Measurements from ENCODE around the gene CNN3. TPM values are rescaled to one million over a fixed set of nuclear protein-coding genes. Genes with fewer than 3 reads are reported as not detected.

Gene CNN3
- total RNA-seq, 1 experiment from 2014 or later, result 129 TPM

DNA sequence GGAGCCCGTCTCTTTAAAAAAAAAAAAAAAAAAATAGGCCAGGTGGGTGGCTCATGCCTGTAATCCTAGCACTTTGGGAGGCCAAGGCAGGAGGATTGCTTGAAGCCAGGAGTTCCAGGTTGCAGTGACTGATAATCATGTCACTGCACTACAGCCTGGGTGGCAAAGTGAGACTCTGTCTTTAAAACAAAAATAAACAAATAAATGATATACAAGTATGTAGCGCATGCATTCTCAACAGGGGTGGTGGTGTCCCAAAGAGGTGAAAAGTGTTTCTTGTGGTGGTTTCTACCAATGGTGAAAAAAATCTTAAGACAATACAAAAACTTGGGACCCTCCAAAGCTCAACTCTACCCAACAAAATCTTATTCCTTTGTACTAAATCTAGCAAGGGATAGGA lies 17.9 kb downstream of the CNN3 start:
- no peaks in the 10 kb centered on the region for H3K27me3 ChIP-seq
- DNase-seq, result no peak
- H3K36me3 ChIP-seq, result peaks cover 39% of the 10 kb centered on the region
- no peaks in the 10 kb centered on the region for H3K9me3 ChIP-seq
- H3K4me3 ChIP-seq, result no peak overlapping the region

DNA sequence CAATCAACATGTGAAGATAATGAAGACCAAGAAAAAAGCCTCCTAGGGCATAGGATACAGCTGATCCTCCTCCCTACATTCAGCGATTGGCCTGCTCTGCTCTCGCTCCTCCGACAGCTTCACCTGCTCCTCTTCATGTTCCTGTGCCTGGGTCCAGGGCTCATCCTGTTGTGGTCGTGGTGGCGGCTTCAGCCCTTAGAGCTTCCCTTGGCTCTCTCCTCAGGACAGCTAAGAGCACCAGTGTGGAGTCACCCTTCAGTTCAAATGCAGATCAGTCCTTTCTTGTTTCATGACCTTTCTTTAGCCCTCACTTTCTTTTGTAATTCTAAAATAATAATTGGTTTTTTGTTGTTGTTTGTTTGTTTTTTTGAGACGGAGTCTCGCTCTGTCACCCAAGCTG lies 18.7 kb downstream of the CNN3 start:
- Histone ChIP-seq H3K27me3 (no peaks in the 10 kb centered on the region), H3K36me3 (peaks cover 45% of the 10 kb centered on the region), H3K9me3 (no peaks in the 10 kb centered on the region), H3K4me3 (no peak overlapping the region)
- DNase-seq, result no peak

DNA sequence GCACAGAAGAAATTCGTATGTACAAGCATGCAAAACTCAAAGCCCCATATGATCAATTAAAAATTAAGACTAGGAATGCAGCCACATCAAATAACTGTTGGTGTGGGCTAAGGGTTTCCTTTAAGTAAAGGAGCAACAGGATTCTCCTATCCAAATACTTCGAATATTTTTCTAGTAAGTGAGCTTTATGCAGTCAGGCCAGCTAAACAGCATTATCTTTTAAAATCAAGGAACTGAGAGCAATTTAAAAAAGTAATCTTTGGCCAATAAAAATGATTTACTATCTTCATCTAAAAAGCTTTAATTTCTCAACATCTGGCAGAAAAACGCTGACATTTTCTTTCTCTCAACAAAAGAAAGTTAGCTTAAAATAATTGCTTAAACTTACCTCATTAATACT lies 19.8 kb downstream of the CNN3 start:
- no peak for DNase-seq
- Histone ChIP-seq H3K36me3 (peaks cover 50% of the 10 kb centered on the region), H3K9me3 (no peaks in the 10 kb centered on the region), H3K4me3 (no peak overlapping the region), H3K27me3 (no peaks in the 10 kb centered on the region)

DNA sequence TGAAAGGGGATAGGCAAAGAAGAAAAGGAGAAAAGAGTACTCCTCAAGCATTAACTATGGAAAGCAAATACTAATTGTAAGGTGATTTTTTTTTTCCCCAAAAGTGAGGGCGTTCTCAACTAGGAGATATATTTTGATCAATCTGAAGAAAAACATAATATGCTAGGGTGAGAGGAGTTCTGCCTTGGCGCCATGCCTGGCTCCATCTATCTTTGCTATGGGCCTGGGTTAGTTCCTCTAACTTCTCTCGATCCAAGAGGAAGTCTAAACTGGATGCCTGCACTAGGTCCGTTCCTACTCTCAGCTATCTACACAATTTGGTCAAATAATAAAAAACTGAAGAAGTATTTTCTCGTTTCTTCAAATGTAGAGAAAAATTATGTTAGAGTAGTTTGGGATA lies 20.5 kb downstream of the CNN3 start:
- H3K9me3 ChIP-seq, result no peaks in the 10 kb centered on the region
- DNase-seq, result no peak
- H3K4me3 ChIP-seq, result no peak overlapping the region
- H3K27me3 ChIP-seq, result no peaks in the 10 kb centered on the region
- peaks cover 55% of the 10 kb centered on the region for H3K36me3 ChIP-seq

DNA sequence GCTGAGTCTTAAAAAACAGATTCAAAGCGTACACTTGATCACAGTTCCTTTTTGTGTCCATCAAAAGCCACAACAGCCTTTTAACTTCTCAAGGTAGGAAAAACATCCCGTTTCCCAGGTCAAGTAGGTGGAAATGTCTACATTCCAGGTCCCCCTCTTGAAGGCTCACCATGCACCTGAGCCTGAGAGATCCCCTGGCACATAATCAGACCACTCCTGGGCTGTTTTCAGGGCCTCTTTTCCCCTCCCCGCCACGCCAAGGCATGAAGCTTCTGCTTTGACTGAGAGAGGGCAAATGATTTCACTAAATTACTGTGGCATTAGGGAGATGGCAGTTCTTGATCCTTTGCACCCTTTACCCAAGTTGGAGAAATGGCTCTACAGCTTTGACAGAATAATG lies 21.7 kb downstream of the CNN3 start:
- DNase-seq, result no peak
- Histone ChIP-seq H3K27me3 (no peaks in the 10 kb centered on the region), H3K36me3 (peaks cover 54% of the 10 kb centered on the region), H3K9me3 (no peaks in the 10 kb centered on the region), H3K4me3 (no peak overlapping the region)

DNA sequence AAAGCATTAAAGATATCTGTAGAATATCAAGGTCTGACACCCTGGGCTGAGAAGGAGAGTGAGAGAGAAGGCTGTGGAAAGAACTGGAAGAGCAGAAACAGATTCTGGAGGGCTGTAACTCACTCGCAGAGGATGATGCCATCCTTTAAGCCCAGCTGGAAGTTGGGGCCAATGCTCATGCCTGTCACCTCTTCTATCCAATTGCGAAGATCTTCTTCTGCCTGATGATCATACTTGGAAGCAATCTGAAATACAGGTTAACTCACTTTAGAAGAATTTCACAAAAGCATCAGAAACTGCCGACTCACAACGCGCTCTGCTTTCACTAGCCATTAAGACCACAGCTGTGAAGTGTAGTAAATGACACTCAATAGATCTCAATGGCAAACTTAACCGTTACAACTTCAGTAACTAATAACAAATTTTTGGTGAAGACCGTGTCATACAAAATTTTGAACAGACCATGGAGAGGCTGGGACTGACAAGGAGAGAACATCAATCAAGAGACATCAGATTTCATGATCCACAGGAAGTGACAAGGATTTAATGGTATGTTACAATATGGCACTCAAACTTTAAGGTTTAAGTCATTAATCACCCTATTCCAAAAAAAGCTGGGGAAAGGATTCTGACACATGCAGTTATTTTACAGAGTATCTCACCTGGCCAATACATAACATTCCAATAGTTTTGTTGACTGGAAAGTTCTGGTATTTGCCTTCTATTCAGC lies 23.5 kb downstream of the CNN3 start:
- peak; percentile 4 for DNase-seq
- H3K36me3 ChIP-seq, result peaks cover 60% of the 10 kb centered on the region
- H3K4me3 ChIP-seq, result no peak overlapping the region
- no peaks in the 10 kb centered on the region for H3K27me3 ChIP-seq
- no peaks in the 10 kb centered on the region for H3K9me3 ChIP-seq

DNA sequence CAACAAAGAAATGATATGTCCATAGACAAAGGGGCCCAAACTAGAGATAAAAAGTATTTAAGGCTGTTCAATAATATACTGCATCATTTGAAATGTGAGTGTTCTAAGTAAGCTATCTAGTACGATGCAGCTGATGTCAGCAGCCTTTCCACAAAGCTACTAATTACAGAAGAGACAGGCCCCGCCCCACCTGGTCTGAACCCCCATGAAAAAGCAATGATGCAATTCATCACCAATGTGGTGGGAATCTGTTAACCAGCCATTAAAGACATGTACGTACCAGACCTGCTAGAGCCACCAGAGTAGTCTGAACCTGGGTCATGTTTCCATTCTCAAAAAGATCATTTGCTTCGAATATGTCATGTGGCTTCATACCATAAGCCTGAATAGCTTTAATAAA lies 25.1 kb downstream of the CNN3 start:
- Histone ChIP-seq H3K4me3 (no peak overlapping the region), H3K36me3 (peaks cover 64% of the 10 kb centered on the region), H3K9me3 (no peaks in the 10 kb centered on the region), H3K27me3 (no peaks in the 10 kb centered on the region)
- no peak for DNase-seq

DNA sequence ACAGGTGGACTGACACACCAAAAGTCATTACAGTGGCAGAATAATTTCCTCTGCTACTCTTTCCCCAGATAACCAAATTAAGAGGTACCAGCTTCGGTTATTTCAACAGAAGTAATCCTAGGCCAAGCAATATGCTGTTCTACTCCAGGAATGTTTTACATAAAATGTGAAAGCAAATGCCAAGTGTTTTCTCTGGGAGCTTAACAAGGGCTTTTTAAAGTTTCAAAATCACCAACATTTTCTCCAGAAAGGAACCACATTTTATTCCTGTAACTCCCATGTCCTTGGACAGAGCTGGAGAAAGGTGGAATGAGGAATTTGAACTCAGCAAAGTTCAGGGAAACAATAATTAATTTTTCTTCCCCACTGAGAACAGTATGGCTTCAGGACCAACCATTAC lies 27.2 kb downstream of the CNN3 start:
- H3K4me3 ChIP-seq, result no peak overlapping the region
- H3K36me3 ChIP-seq, result peaks cover 80% of the 10 kb centered on the region
- no peaks in the 10 kb centered on the region for H3K9me3 ChIP-seq
- H3K27me3 ChIP-seq, result no peaks in the 10 kb centered on the region
- no peak for DNase-seq

DNA sequence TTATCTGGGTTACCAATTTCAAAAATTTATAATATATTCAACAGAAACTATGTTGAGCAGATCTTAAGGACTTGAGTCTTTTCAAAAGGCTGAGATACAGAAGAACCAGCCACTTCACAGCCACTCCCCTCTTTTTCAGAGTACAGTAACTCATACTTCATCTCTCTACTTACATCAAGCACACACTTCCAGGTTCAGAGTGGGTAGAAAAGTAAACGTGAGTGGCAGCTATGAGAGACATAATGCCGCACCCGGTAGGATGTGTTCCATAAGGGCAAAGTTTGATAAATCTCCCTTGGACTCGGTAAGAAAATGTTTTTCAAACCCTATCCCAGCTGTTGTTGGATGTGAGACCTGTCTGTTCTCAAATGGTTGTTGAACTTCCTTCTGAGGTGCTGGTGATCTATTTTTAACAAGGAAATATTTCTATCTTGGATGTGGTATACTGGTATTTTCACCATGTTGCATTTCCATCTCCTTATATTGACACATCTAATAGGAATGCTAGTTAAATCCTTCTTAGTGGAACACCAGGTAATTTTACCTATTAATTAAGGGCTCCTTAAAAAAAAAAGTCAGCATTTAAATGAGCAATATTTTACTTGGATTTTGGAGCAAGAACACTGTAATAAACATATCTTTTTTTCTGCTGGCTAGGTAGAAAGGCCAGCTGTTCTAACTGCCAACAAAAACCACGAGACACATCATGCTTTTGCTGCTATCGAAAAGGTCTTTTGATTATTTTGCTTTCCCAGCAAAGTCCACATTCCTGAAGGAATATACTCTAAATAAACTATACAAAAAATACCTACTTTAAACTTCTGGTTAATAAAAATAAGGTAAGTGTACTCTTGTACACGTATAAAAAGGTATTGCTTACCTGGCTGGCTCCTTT lies 28.2 kb downstream of the CNN3 start:
- no peaks in the 10 kb centered on the region for H3K27me3 ChIP-seq
- H3K36me3 ChIP-seq, result peaks cover 83% of the 10 kb centered on the region
- DNase-seq, result no peak
- no peak overlapping the region for H3K4me3 ChIP-seq
- no peaks in the 10 kb centered on the region for H3K9me3 ChIP-seq

DNA sequence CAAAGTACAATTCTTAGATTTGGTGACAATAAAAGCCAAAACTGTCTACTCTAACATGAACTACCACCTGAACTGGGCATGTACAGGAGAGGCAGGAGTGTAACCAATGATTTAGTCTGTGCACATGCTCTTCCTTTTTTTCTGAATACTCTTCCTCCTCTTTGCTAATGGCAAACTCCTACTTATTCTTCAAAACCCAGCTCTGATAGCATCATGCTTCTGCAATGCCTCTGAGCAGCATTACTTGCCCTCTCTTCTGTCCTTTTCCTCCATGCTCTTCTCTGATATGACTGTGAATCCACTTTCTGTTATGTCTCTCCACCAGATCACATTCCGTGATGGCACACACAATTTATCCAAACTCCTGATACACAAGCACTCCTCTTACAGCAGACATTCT lies 31.4 kb downstream of the CNN3 start:
- peaks cover 70% of the 10 kb centered on the region for H3K36me3 ChIP-seq
- H3K9me3 ChIP-seq, result no peaks in the 10 kb centered on the region
- no peaks in the 10 kb centered on the region for H3K27me3 ChIP-seq
- no peak for DNase-seq
- H3K4me3 ChIP-seq, result no peak overlapping the region

DNA sequence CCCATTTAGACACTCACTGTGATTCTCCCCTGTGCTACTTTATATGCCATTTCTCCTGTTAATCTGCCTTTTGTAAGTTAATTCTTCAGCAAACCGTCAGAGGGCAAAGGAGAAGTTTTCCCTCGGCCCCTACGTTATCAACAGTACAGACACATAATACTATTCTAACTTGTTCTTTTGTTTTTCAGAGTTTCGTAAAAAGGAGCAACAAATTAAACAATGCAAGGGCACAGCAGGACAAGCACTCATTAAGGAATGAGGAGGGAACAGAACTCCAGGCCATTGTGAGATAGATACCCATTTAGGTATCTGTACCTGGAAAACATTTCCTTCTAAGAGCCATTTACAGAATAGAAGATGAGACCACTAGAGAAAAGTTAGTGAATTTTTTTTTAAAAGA lies 32.3 kb downstream of the CNN3 start:
- Histone ChIP-seq H3K36me3 (peaks cover 61% of the 10 kb centered on the region), H3K4me3 (no peak overlapping the region), H3K27me3 (no peaks in the 10 kb centered on the region), H3K9me3 (no peaks in the 10 kb centered on the region)
- DNase-seq, result no peak

DNA sequence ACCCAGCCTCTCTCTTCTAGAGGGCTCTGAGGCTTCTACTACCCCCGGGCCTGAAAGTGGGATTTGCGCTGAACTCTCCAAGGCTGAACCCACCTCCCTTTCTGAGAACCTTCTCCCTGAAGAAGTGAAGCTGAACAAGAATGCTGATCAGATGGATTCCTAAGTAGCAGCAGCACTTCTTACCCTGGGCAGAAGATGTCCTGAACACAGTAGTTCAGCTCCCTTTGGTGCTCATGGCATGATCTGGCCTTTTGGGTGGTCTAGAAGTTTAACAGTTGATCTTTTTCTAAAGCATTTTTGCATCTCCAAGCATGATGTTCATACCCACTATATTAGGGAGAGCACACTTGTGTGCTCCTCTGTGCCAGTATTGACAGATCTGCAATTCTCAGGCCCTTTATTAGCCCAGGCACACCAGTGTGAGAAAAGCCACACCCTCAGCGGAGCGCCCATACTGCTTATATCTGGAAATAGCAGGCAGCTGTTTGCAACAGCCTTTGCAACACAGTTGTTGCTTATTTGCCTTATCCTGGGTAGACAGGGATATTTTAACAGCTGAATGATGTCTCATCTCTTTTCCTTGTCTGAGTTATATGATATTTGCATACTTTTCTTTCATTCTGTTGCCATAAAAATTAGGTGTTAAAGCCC lies 34.2 kb downstream of the CNN3 start:
- no peak overlapping the region for H3K4me3 ChIP-seq
- H3K27me3 ChIP-seq, result no peaks in the 10 kb centered on the region
- no peak for DNase-seq
- H3K9me3 ChIP-seq, result no peaks in the 10 kb centered on the region
- peaks cover 44% of the 10 kb centered on the region for H3K36me3 ChIP-seq

DNA sequence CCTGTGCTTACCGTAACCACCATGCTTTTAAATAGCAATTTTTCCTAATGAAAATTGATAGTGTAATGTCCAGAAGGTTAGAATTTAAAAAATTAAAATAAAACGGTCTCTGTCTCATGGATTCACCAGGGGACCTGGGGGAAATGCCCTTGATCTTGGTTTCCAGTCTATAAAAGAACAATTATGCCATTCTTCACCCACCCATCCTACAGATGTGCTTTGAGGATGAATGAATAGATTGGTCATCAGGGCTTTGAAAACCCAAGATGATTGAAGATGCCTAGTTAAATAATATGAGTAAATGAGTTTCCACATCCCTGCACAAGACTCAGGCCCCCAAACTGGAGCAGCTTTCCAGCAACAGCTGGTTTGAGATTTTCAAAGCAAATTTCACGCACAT lies 38.7 kb downstream of the CNN3 start:
- Histone ChIP-seq H3K9me3 (no peaks in the 10 kb centered on the region), H3K4me3 (no peak overlapping the region), H3K27me3 (no peaks in the 10 kb centered on the region), H3K36me3 (peaks cover 12% of the 10 kb centered on the region)
- DNase-seq, result no peak

DNA sequence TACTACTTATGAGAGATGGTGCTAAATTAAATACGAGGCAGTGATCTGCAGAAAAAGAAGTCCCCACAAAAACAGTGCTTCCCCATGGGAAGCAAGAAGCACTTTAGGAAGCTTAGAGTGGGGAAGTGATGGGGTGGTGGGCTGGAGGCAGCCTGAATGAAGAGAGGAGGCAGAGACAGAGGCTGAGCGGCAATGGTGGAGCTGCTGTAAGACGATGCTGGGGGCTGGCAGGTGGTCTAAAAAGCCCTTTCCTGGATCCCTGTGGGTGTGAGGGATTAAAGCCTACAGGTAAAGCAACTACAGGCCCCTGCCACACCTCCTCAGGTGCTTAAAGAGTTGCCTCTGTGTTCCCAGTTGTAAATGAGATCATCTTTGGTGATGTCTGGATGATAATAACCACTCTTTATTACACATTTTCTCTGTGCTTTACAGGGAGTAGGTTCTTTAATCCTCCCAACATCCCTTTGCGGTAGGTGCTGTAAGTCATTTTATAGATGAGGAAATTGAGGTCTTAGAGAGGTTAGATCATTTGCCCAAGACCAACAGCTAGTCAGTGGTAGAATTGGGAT lies 39.2 kb downstream of the CNN3 start:
- no peak for DNase-seq
- H3K9me3 ChIP-seq, result no peaks in the 10 kb centered on the region
- H3K36me3 ChIP-seq, result peaks cover 8% of the 10 kb centered on the region
- no peaks in the 10 kb centered on the region for H3K27me3 ChIP-seq
- H3K4me3 ChIP-seq, result no peak overlapping the region

DNA sequence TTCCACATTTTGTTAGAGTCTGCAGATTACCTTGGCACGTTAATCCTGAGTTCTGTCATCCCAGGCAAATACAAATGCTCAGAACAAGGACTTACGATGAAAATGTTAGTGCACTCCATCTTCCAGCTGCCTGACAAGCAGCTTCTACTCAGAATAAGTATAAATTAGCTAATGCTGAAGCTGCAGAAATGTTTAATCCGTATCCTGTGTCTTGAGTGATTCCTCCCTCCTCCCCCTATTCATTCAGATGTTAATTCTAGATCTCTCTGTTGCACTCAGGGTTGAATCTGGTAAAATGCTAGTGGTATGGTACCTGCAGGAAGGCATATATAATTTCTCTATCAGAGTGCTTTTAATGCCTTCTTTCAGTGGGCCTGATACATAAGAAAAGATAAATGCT lies 39.8 kb downstream of the CNN3 start:
- H3K4me3 ChIP-seq, result no peak overlapping the region
- DNase-seq, result no peak
- no peaks in the 10 kb centered on the region for H3K9me3 ChIP-seq
- H3K36me3 ChIP-seq, result peaks cover 7% of the 10 kb centered on the region
- H3K27me3 ChIP-seq, result no peaks in the 10 kb centered on the region

DNA sequence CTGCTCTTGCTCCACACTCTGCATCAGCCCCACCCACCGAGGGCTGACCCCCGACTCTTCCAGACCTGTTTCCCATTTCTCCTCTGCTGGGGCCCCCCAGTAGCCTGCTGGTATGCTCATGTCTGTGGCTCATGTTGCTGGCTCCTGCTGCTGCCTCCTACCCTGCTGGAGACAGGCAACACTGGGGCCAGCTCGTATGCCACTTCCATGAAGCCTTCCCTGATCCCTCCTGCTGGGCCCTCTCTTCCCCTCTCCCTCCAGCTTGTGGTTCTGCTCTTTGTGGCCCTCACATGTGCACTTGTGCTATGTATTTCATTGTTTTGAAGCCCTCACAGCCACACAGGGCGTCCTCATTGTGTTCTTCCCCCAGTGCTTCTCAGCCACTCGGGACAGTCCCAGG lies 40.5 kb downstream of the CNN3 start:
- no peak for DNase-seq
- peaks cover 3% of the 10 kb centered on the region; the same call in 1 of the 2 replicates for H3K36me3 ChIP-seq
- no peaks in the 10 kb centered on the region for H3K9me3 ChIP-seq
- no peaks in the 10 kb centered on the region for H3K27me3 ChIP-seq
- H3K4me3 ChIP-seq, result no peak overlapping the region

DNA sequence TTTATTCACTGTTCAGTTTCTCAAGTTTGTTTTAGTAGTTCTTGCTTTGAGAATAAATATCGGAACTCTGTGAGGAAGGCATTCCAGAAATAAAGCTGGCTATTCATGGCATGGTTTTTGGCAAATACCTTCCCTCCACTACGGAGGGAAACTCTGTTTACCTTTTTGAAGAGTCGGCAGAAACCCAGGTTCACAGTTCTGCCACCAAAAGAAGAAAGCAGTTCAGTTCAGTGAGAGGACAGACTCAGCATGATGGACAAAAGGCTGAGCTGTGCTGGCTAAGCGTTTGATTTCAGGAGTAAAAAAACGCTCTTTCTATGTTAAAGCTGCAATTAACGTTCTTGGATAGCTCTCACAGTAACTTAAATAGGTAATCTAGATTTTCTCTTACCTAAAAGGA lies 42.4 kb downstream of the CNN3 start:
- Histone ChIP-seq H3K27me3 (no peaks in the 10 kb centered on the region), H3K36me3 (no peaks in the 10 kb centered on the region), H3K4me3 (no peak overlapping the region), H3K9me3 (no peaks in the 10 kb centered on the region)
- no peak for DNase-seq

Measured in MG63 (cell line).